Amniotic stem cell (primary cell): ENCODE results near the gene TM2D3.
"Not testable (repeated sequence)": the region's sequence is repeated elsewhere in the genome, so short reads cannot be mapped to it uniquely, and the experiment has no call there.

Experiments
- DNase-seq: peaks from one replicate; lab custom pipeline; 2025; lab: John Stamatoyannopoulos, UW

TM2D3 gene

DNA sequence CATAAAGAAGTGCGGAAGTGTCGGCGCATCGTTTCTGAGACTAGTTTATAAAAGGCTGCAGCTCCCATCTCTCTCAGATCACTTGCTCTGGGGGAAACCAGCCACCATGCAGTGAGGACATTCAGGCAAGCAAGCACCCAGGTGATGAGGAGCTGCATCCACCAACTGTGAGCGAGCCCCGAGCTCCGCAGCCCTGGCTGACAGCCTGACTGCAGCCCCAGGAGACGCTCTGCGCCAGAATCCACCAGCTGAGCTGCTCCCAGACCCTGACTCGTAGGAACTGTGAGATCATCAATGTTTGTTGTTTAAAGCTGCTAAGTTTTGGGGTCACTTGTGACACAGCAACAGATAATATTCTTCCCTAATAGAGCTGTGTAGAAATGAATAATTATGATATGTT is 5.0 kb upstream of the TM2D3 start:
- no peak for DNase-seq

GRCh38 chr15:101654624-101655337 is 2.6 kb upstream of the TM2D3 start:
- not testable (repeated sequence) for DNase-seq

DNA sequence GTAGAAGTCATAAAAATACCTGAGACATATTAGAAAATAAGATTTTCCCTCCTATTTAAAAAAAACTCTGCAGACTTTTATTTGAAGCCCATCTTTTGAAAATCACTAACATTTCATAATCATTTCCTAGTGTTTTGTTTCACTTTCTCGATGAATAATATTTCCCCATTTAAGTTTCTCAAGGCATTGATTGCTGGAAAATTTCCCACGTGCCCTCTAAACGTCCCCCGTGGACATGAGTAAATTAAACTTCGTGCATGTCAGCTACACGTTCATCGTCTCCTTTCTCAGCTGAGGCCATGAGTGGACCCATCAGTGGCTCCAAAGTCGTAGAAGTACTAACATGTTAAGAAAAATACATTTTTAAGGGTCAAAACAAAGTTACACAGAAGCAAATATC is 2.0 kb upstream of the TM2D3 start:
- no peak for DNase-seq

GRCh38 chr15:101652786-101653430 is 727 bp upstream of the TM2D3 start:
- no peak for DNase-seq

DNA sequence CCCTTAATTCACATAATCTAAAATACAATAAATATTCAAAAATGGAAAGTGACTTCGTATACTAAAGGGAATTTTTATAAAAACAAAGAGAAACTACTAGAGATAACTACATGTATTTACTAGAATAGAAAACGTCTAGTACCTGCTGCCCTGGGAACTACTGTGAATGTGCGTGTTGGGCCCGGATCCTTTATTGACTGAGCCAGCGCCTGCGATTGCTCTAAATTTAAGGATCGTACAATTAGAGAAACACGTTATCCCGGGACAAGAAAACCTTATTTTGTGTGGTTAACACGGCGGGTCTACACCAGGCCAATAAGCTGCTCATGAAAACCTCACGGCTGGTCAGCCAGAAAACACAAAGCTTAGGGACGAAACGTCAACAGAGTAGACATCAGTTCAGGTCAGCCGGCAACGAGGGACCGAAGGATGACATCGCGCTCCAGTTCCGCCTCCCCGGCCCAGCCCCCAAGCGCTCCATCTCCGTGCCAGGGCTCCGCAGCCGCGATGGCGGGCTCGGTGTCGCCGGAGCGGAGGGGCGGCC is 555 bp downstream of the TM2D3 start:
- DNase-seq = no peak

- DNase-seq = no peak
These were observed 2.0 kb downstream of the TM2D3 start for GRCh38 chr15:101650145-101650544.

- no peak for DNase-seq
These were observed 3.8 kb downstream of the TM2D3 start for GRCh38 chr15:101648356-101648755.

- no peak for DNase-seq
These were observed 4.9 kb downstream of the TM2D3 start for GRCh38 chr15:101647251-101647650.

GRCh38 chr15:101646672-101647071 is 5.5 kb downstream of the TM2D3 start:
- DNase-seq = no peak

DNA sequence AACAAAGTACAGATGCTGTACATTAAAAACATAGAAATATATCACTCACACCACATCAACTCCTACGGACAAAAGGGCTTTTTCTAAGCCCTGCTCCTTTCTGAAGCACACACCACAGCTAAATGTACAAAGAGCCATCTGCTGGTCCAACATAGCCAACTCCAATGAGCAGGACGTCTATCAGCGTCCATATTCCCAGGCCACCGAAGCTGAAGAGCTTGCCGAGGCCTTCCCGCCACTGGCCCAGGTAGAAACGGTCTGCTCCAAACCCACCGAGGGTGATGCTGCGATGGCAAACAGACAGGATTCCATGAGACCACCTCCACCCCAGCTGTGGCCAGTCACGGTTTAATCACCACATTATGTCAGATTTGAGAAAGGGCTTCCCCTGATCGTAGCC is 9.8 kb downstream of the TM2D3 start:
- DNase-seq = no peak

- no peak for DNase-seq
These were observed 10.3 kb downstream of the TM2D3 start for GRCh38 chr15:101641894-101642293.

- peak; percentile 13 for DNase-seq
These were observed 10.9 kb downstream of the TM2D3 start for GRCh38 chr15:101641129-101641764.

- DNase-seq = no peak
These were observed 12.5 kb downstream of the TM2D3 start for GRCh38 chr15:101639667-101640066.

DNA sequence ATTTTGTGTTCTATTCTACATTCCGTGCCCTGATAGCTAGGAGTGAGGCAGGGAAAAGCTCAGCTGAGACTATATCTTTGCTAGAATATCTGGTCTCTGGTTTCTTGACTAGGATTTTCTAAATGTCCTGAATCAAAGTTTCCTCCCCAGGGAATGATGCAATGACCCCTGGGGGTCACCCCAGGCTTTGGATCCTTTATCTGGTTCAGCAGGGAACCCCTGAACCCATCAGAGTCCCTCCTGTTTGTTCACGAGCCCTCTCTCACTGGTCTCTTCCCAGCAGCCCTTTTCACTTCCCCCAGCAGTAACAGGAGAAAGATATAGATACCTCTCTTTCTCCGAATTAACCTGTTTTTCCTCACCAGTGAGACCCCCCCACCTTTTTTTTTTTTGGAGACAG is 14.3 kb downstream of the TM2D3 start:
- no peak for DNase-seq

GRCh38 chr15:101637516-101637915 is 14.7 kb downstream of the TM2D3 start:
- DNase-seq = no peak

- DNase-seq = no peak
These were observed 15.1 kb downstream of the TM2D3 start for GRCh38 chr15:101637038-101637437.

DNA sequence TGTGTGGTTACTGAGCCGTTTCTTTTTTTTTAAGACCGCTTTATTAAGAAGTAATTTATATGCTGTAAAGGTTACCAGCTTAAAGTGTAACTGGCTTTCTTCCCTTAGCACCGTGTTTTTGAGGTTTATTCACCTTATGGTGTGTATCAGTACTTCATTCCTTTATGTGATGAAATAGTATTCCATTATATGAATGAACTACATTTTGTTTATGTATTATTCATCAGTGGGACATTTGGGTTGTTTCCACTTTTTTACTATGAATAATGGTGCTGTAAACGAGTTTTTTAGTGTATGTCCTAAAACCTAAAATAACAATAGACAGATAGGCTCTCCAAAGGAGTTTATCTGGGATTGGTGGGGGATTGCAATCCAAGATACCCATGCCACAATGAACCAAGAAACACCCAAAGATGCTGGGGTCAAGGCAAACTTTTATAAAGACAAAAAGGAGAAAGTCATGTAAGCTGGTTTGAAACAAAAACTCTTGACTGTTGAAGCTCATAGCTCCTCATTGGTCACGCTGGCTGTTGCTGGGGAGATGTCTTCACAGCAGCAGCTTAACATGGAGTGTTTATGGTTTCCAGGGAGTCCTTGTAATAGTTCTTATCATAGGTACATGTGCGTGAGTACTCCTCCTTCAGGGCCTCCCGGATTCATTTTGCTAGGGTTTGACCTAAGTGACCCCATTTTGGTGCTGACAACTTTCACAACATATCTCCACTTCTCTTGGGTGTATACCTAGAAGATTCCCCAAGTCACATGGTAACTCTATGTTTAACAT is 16.0 kb downstream of the TM2D3 start:
- no peak for DNase-seq

DNA sequence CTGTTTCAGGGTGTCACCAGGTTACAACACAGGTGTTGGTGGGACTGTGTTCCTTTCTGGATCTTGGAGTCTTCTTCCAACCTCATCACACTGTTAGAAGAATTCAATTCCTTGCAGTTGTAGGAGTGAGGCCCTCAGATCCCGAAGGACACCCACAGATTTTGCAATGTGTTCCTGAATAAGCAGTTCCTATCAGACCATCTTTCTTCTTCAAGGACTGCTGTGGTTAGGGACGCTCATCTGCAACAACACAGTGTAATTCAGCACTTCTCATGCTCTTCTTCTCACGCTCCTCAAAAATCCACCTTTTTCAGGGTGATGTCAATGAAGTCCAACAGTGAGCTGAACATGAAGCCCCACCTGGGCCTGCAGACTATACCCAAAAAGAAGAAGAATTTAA is 18.8 kb downstream of the TM2D3 start:
- no peak for DNase-seq

DNA sequence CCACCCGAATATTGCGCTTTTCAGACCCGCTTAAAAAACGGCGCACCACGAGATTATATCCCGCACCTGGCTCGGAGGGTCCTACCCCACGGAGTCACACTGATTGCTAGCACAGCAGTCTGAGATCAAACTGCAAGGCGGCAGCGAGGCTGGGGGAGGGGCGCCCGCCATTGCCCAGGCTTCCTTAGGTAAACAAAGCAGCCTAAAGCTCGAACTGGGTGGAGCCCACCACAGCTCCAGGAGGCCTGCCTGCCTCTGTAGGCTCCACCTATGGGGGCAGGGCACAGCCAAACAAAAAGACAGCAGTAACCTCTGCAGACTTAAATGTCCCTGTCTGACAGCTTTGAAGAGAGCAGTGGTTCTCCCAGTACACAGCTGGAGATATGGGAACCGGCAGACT is 25.5 kb downstream of the TM2D3 start:
- not testable (repeated sequence) for DNase-seq

- DNase-seq = no peak
These were observed 26.2 kb downstream of the TM2D3 start for GRCh38 chr15:101625980-101626379.

DNA sequence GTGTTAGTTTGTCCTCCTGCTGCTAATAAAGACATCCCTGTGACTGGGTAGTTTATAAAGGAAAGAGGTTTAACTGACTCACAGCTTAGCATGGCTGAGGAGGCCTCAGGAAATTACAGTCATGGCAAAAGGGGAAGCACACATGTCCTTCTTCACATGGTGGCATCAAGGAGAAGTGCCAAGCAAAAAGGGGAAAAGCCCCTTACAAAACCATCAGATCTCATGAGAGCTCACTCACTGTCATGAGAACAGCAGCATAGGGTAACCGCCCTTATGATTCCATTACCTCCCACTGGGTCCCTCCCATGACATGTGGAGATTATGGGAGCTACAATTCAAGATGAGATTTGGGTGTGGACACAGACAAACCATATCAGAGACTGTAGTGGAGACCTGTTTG is 27.0 kb downstream of the TM2D3 start:
- DNase-seq = no peak
